GM23338 (cell line): ENCODE results near the gene LSM14B. TPM values are rescaled to one million over a fixed set of nuclear protein-coding genes. Genes with fewer than 3 reads are reported as not detected.

Experiments used
- ATAC-seq: fragments of 200-7000 bp; cut with Tn5 transposase; 3 replicates; pipeline ENCODE4 v1.9.1; 2020
- DNase-seq: peaks from one replicate; pipeline ENCODE4 v3.0.0-alpha.2; 2015; ENCODE audit warnings: low spot score
- H2AFZ ChIP-seq: fragments of 200-600 bp; sonication (generic); 2 replicates; pipeline ENCODE4 v1.8.0; 2016; ENCODE audit warnings: antibody characterized with exemption, mild to moderate bottlenecking, moderate library complexity
- H3F3A ChIP-seq: fragments of 200-600 bp; sonication (generic); replicated peaks from 2 replicates; pipeline ENCODE4 v1.8.0; 2017; ENCODE audit warnings: antibody characterized with exemption, mixed run types, low read depth
- H3K27ac ChIP-seq: fragments of 200-600 bp; sonication (generic); 2 replicates; pipeline ENCODE4 v1.6.1; 2016; ENCODE audit warnings: low read depth
- H3K27me3 ChIP-seq: fragments of 200-600 bp; sonication (generic); 2 replicates; pipeline ENCODE4 v1.8.0; 2016; ENCODE audit warnings: mild to moderate bottlenecking, mixed run types, moderate library complexity; ENCODE audit not compliant: insufficient read depth
- H3K36me3 ChIP-seq: fragments of 200-600 bp; sonication (generic); 2 replicates; pipeline ENCODE4 v1.8.0; 2016; ENCODE audit warnings: mild to moderate bottlenecking; ENCODE audit not compliant: insufficient read depth
- H3K4me1 ChIP-seq: fragments of 200-600 bp; sonication (generic); 2 replicates; pipeline ENCODE4 v1.8.0; 2016; ENCODE audit warnings: mild to moderate bottlenecking, moderate library complexity; ENCODE audit not compliant: insufficient read depth
- H3K4me2 ChIP-seq: fragments of 200-600 bp; sonication (generic); 2 replicates; pipeline ENCODE4 v1.7.1; 2017; ENCODE audit warnings: mixed run types
- H3K4me3 ChIP-seq: fragments of 200-600 bp; sonication (generic); 2 replicates; pipeline ENCODE4 v1.6.1; 2016; ENCODE audit warnings: mixed run types
- H3K79me2 ChIP-seq: fragments of 200-600 bp; sonication (generic); replicated peaks from 2 replicates; pipeline ENCODE4 v1.8.0; 2017; ENCODE audit warnings: mild to moderate bottlenecking; ENCODE audit not compliant: insufficient read depth
- H3K9me2 ChIP-seq: fragments of 200-600 bp; sonication (generic); 2 replicates; pipeline ENCODE4 v1.8.0; 2017; ENCODE audit not compliant: insufficient read depth
- H4K20me1 ChIP-seq: fragments of 200-600 bp; sonication (generic); replicated peaks from 2 replicates; pipeline ENCODE4 v1.8.0; 2017; ENCODE audit warnings: mild to moderate bottlenecking; ENCODE audit not compliant: insufficient read depth
- H3K27ac Mint-ChIP-seq: 2 replicates; pipeline ENCODE4 v1.8.0; 2020; ENCODE audit warnings: inconsistent platforms, mild to moderate bottlenecking, moderate library complexity, mixed read lengths
- H3K27me3 Mint-ChIP-seq: 3 replicates; pipeline ENCODE4 v1.8.0; 2022; ENCODE audit warnings: low read depth, mild to moderate bottlenecking, moderate library complexity, mixed read lengths, inconsistent platforms; ENCODE audit not compliant: insufficient read depth, poor library complexity
- H3K36me3 Mint-ChIP-seq: 3 replicates; pipeline ENCODE4 v1.8.0; 2021; ENCODE audit warnings: low read depth, mild to moderate bottlenecking, inconsistent platforms, moderate library complexity, mixed read lengths
- H3K4me1 Mint-ChIP-seq: 3 replicates; pipeline ENCODE4 v1.8.0; 2020; ENCODE audit warnings: mild to moderate bottlenecking, inconsistent platforms, mixed read lengths
- H3K4me3 Mint-ChIP-seq: 3 replicates; pipeline ENCODE4 v1.8.0; 2021; ENCODE audit warnings: moderate library complexity, mild to moderate bottlenecking, inconsistent platforms, mixed read lengths
- H3K9me3 Mint-ChIP-seq: 3 replicates; pipeline ENCODE4 v1.8.0; 2020; ENCODE audit warnings: moderate library complexity, mild to moderate bottlenecking, inconsistent platforms, mixed read lengths
- CREB1 ChIP-seq: fragments of 250-450 bp; sonication (Bioruptor Pico); IDR thresholded peaks from 2 replicates; pipeline ENCODE4 v1.5.0; 2020; ENCODE audit warnings: low read depth, mild to moderate bottlenecking, moderate library complexity
- CTCF ChIP-seq, 2 experiments: fragments of 200-600 bp in 1 of 2; sonication (generic) in 1 of 2; conservative IDR thresholded peaks; 2 replicates each; pipeline versions ENCODE4 v1.5.1 to v1.6.1; 2016 to 2017; ENCODE audit warnings: antibody characterized with exemption in 2 of 2, low read depth in 2 of 2, mild to moderate bottlenecking in 2 of 2, moderate library complexity in 1 of 2
- EZH2 ChIP-seq: fragments of 200-600 bp; sonication (generic); IDR thresholded peaks from one replicate; pipeline ENCODE4 v1.8.0; 2017; ENCODE audit warnings: antibody characterized with exemption, mild to moderate bottlenecking, low read depth; ENCODE audit not compliant: unreplicated experiment
- EZH2phosphoT487 ChIP-seq: fragments of 200-600 bp; sonication (generic); IDR thresholded peaks from one replicate; pipeline ENCODE4 v1.8.1; 2018; ENCODE audit warnings: antibody characterized with exemption; ENCODE audit not compliant: unreplicated experiment
- JUNB ChIP-seq: IDR thresholded peaks from one replicate; pipeline ENCODE4 v1.6.1; 2016; ENCODE audit warnings: antibody characterized with exemption; ENCODE audit not compliant: unreplicated experiment
- NANOG ChIP-seq: IDR thresholded peaks from 2 replicates; pipeline ENCODE4 v1.6.1; 2016; ENCODE audit warnings: antibody characterized with exemption, borderline replicate concordance
- POLR2AphosphoS5 ChIP-seq: IDR thresholded peaks from 2 replicates; pipeline ENCODE4 v1.6.1; 2016; ENCODE audit warnings: antibody characterized with exemption, low read depth
- REST ChIP-seq: IDR thresholded peaks from one replicate; pipeline ENCODE4 v1.6.1; 2018; ENCODE audit warnings: antibody characterized with exemption; ENCODE audit not compliant: unreplicated experiment
- STAT1 ChIP-seq: IDR thresholded peaks from one replicate; pipeline ENCODE4 v1.6.1; 2016; ENCODE audit warnings: antibody characterized with exemption; ENCODE audit not compliant: unreplicated experiment
- ZNF114 ChIP-seq: fragments of 250-450 bp; sonication (Bioruptor Pico); IDR thresholded peaks from 2 replicates; pipeline ENCODE4 v1.5.0; 2020; ENCODE audit warnings: mild to moderate bottlenecking, moderate library complexity
- ZNF331 ChIP-seq: fragments of 250-450 bp; sonication (Bioruptor Pico); IDR thresholded peaks from 2 replicates; pipeline ENCODE4 v1.5.0; 2020; ENCODE audit warnings: low read depth, mild to moderate bottlenecking, moderate library complexity
- ZNF462 ChIP-seq: fragments of 250-450 bp; sonication (Bioruptor Pico); IDR thresholded peaks from 2 replicates; pipeline ENCODE4 v1.5.0; 2020; ENCODE audit warnings: mild to moderate bottlenecking, moderate library complexity
- polyA plus RNA-seq: library from polyadenylated mRNA; unstranded; fragments of >200 nt; fragmentation: Nextera tagmentation; extraction: Ambion mirVana; gene quantifications from 2 replicates; pipeline ENCODE4 v1.2.1, GENCODE V29; 2016
- total RNA-seq: library from RNA; depleted of rRNA; stranded (reverse); fragments of >200 nt; shearing (Covaris generic); gene quantifications from 2 replicates; pipeline ENCODE4 v1.2.3, GENCODE V29; 2014
- TF ChIP-seq, protein P1 (sequence below): IDR thresholded peaks from 2 replicates; pipeline ENCODE4 v1.6.1; 2016; ENCODE audit warnings: antibody characterized with exemption

The LSM14B gene
- total and polyA plus RNA-seq, 2 experiments from 2014 or later, result 9.6 to 55.7 TPM

DNA sequence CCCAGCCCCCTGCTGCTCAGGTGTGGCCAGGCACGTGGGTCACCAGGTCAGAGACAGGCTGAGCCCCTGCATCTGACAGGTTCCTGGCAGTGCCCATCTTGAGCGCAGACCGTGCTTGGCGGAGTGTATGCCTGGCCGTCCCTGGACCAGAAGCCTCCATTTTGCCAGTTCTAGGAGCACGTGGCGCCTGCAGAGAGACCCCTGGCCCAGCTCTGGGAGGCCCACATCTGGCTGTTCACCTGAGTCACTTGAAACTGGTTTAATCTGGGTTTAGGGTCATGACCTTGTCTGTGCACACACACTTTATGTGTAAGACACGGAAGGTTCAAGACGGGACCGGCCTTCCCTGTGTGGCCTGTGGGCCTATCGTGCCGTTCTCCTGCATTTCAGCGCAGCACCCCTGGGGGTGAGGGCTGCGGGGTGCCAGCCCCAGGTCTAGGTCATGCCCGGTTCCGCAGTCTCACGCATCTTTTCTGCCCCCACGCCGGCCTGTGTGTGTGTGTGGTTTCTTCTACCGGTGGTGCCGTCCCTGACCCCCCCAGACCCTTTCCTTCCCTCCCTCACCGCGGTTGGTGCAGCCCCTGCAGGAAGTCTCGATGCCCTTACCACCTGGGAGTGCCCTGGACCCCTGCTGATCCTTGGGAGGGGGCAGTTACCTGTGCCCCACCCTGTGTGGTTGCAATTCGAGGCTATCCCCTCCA, 35.3 kb downstream of the LSM14B start:
- H3K4me1 Mint-ChIP-seq, result peaks cover 31% of the 10 kb centered on the region
- no peak for DNase-seq
- Histone ChIP-seq H3K4me3 (no peak overlapping the region), H3K36me3 (peaks cover 6% of the 10 kb centered on the region; the same call in 1 of the 2 replicates), H3K4me1 (peaks cover 23% of the 10 kb centered on the region), H3K9me2 (no peaks in the 10 kb centered on the region), H3F3A (peaks cover 10% of the 10 kb centered on the region; the same call in 1 of the 2 replicates), H3K27me3 (no peaks in the 10 kb centered on the region), H3K27ac (no peak overlapping the region), H4K20me1 (peaks cover 27% of the 10 kb centered on the region), H2AFZ (no peak overlapping the region), H3K79me2 (peaks cover 61% of the 10 kb centered on the region), H3K4me2 (no peak overlapping the region)
- ATAC-seq, result no peak
- peaks cover 7% of the 10 kb centered on the region; the same call in 2 of the 3 replicates for H3K9me3 Mint-ChIP-seq
- H3K27me3 Mint-ChIP-seq, result peaks cover 5% of the 10 kb centered on the region
- TF ChIP-seq, protein P1, sequence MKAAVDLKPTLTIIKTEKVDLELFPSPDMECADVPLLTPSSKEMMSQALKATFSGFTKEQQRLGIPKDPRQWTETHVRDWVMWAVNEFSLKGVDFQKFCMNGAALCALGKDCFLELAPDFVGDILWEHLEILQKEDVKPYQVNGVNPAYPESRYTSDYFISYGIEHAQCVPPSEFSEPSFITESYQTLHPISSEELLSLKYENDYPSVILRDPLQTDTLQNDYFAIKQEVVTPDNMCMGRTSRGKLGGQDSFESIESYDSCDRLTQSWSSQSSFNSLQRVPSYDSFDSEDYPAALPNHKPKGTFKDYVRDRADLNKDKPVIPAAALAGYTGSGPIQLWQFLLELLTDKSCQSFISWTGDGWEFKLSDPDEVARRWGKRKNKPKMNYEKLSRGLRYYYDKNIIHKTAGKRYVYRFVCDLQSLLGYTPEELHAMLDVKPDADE, result no peak
- TF ChIP-seq EZH2phosphoT487 (no peak), NANOG (no peak), CTCF (conservative IDR thresholded peaks at IDR 0.05; ENCODE audit: low read depth in 2 of 2) (no peak), ZNF114 (no peak), POLR2AphosphoS5 (no peak), ZNF462 (no peak), CREB1 (CRISPR knock-in tag) (no peak), EZH2 (no peak), REST (no peak), STAT1 (no peak), JUNB (no peak), ZNF331 (CRISPR knock-in tag) (no peak)
- H3K36me3 Mint-ChIP-seq, result peaks cover 48% of the 10 kb centered on the region
- H3K27ac Mint-ChIP-seq, result no peak overlapping the region
- no peak overlapping the region for H3K4me3 Mint-ChIP-seq
